Body of pancreas (tissue), 4 donors: ENCODE data around the gene SUCO.

ENCODE experiments used
- CTCF ChIP-seq, 7 experiments: fragments of 450-650 bp in 4 of 7; fragments of 200-600 bp in 3 of 7; sonication (generic) in 3 of 7; IDR thresholded peaks; one replicate each; pipeline ENCODE4 v1.5.1; 2016 to 2019; ENCODE audit warnings: antibody characterized with exemption in 7 of 7
- POLR2A ChIP-seq, 3 donors: fragments of 450-650 bp; IDR thresholded peaks; one replicate each; pipeline ENCODE4 v1.6.1; 2016; ENCODE audit warnings: antibody characterized with exemption in 3 of 3, mild to moderate bottlenecking in 2 of 3

- TF ChIP-seq CTCF (IDR thresholded peaks at IDR 0.05) (no peak), POLR2A (IDR thresholded peaks at IDR 0.05) (no peak)
These were observed 69.8 kb downstream of the SUCO start for GRCh38 chr1:172602706-172603105.
